K562 (cell line): Measurements from ENCODE around the gene CEACAM18. TPM values are rescaled to one million over a fixed set of nuclear protein-coding genes. Genes with fewer than 3 reads are reported as not detected.

Source experiments
- BRD4 ChIP-seq: fragments of 200-600 bp; sonication (generic); IDR thresholded peaks from 2 replicates; pipeline ENCODE4 v1.6.1; 2017; ENCODE audit warnings: inconsistent platforms
- CHAMP1 ChIP-seq: fragments of 450-650 bp; IDR thresholded peaks from 2 replicates; pipeline ENCODE4 v1.6.1; 2016; ENCODE audit warnings: mild to moderate bottlenecking
- DACH1 ChIP-seq: fragments of 450-650 bp; IDR thresholded peaks from 2 replicates; pipeline ENCODE4 v1.6.1; 2018; ENCODE audit not compliant: partially characterized antibody
- E2F3 ChIP-seq: fragments of 250-450 bp; sonication (Bioruptor Pico); IDR thresholded peaks from 2 replicates; pipeline ENCODE4 v1.4.0; 2020; ENCODE audit warnings: mild to moderate bottlenecking
- ELF2 ChIP-seq: fragments of 250-450 bp; sonication (Bioruptor Pico); IDR thresholded peaks from 2 replicates; pipeline ENCODE4 v1.5.0; 2021; ENCODE audit warnings: mild to moderate bottlenecking
- EP300 ChIP-seq: IDR thresholded peaks from 2 replicates; pipeline ENCODE4 v1.6.1; 2012; ENCODE audit warnings: low read length, improper control_type of control experiment
- EWSR1 ChIP-seq: fragments of 450-650 bp; IDR thresholded peaks from 2 replicates; pipeline ENCODE4 v1.6.1; 2018; ENCODE audit warnings: borderline replicate concordance, mild to moderate bottlenecking, low read depth, moderate library complexity; ENCODE audit not compliant: partially characterized antibody
- FOS ChIP-seq: IDR thresholded peaks from 3 replicates; pipeline ENCODE4 v1.6.1; 2011; ENCODE audit not compliant: insufficient read length; ENCODE audit errors: extremely low read depth
- L3MBTL2 ChIP-seq: fragments of 450-650 bp; IDR thresholded peaks from 2 replicates; pipeline ENCODE4 v1.6.1; 2016; ENCODE audit warnings: mild to moderate bottlenecking, moderate library complexity
- LARP7 ChIP-seq: fragments of 450-650 bp; IDR thresholded peaks from 2 replicates; pipeline ENCODE4 v1.6.1; 2016
- NFIX ChIP-seq: fragments of 250-450 bp; sonication (Bioruptor Pico); IDR thresholded peaks from 2 replicates; pipeline ENCODE4 v1.4.0; 2020; ENCODE audit warnings: low read depth, mild to moderate bottlenecking, moderate library complexity
- PCBP2 ChIP-seq: fragments of 200-400 bp; formaldehyde crosslinking; IDR thresholded peaks from 2 replicates; pipeline ENCODE4 v1.6.1; 2018; ENCODE audit warnings: low read length, low read depth, mild to moderate bottlenecking, moderate library complexity; ENCODE audit not compliant: poor library complexity, severe bottlenecking
- STAT5B ChIP-seq: fragments of 250-450 bp; sonication (Bioruptor Pico); IDR thresholded peaks from 2 replicates; pipeline ENCODE4 v1.8.0; 2021; ENCODE audit warnings: mild to moderate bottlenecking, inconsistent platforms
- TCF3 ChIP-seq: sonication (generic); formaldehyde crosslinking; IDR thresholded peaks from 2 replicates; pipeline ENCODE4 v1.4.0; 2020; ENCODE audit warnings: mild to moderate bottlenecking, missing genetic modification reagents
- ZKSCAN8 ChIP-seq: fragments of 200-800 bp; sonication (Bioruptor generic); IDR thresholded peaks from 2 replicates; pipeline ENCODE4 v1.6.1; 2016; ENCODE audit warnings: missing genetic modification characterization, missing compliant biosample characterization
- ZNF121 ChIP-seq: sonication (generic); formaldehyde crosslinking; conservative IDR thresholded peaks from 2 replicates; pipeline ENCODE4 v1.8.0; 2022; ENCODE audit warnings: missing genetic modification reagents
- ZNF668 ChIP-seq: fragments of 250-450 bp; sonication (Bioruptor Pico); IDR thresholded peaks from 2 replicates; pipeline ENCODE4 v1.8.0; 2022; ENCODE audit warnings: mild to moderate bottlenecking, inconsistent platforms
- ZNF76 ChIP-seq: fragments of 250-450 bp; sonication (Bioruptor Pico); IDR thresholded peaks from 2 replicates; pipeline ENCODE4 v1.4.0; 2020; ENCODE audit warnings: mild to moderate bottlenecking, moderate library complexity, borderline replicate concordance
- ZNF764 ChIP-seq: fragments of 250-450 bp; sonication (Bioruptor Pico); IDR thresholded peaks from 2 replicates; pipeline ENCODE4 v1.4.0; 2020; ENCODE audit warnings: low read depth, mild to moderate bottlenecking, moderate library complexity
- polyA plus RNA-seq, 8 experiments: library from polyadenylated mRNA; depleted of rRNA in 4 of 8; stranded (reverse) in 5 of 8; unstranded in 3 of 8; fragments of >200 nt; fragmentation: Nextera tagmentation in 2 of 8; fragmentation: Illumina TruSeq in 1 of 8; extraction: Ambion mirVana in 2 of 8; extraction: Trizol in 1 of 8; gene quantifications; 2 replicates each; pipeline versions ENCODE4 v1.2.1 to v1.2.3, GENCODE V29; 2011 to 2014; ENCODE audit warnings: inconsistent platforms in 1 of 8, missing spikeins in 1 of 8
- total RNA-seq, 7 experiments: library from RNA; depleted of rRNA in 6 of 7; stranded (reverse); fragments of >200 nt in 6 of 7; fragmentation: Illumina TruSeq in 2 of 7; extraction: Trizol in 2 of 7; gene quantifications; 2 replicates each; pipeline versions ENCODE4 v1.2.1 to v1.2.3, GENCODE V29; 2011 to 2021; ENCODE audit warnings: low replicate concordance in 1 of 7
- TF ChIP-seq, protein P1 (sequence below): fragments of 450-650 bp; formaldehyde crosslinking; IDR thresholded peaks from 2 replicates; pipeline ENCODE4 v1.4.0; 2020; ENCODE audit warnings: mild to moderate bottlenecking, moderate library complexity
- TF ChIP-seq, protein P2 (sequence below): sonication (generic); formaldehyde crosslinking; IDR thresholded peaks from 2 replicates; pipeline ENCODE4 v1.8.1; 2022; ENCODE audit warnings: missing genetic modification reagents
- TF ChIP-seq, protein P3 (sequence below): fragments of 450-650 bp; IDR thresholded peaks from 2 replicates; pipeline ENCODE4 v1.6.1; 2016; ENCODE audit warnings: antibody characterized with exemption

Gene CEACAM18
- total and polyA plus RNA-seq, 9 of the 15 experiments (the other 6 are each of a cell fraction or from before 2014, with no cell fraction given) = 0.08 to 0.24 (median 0.15) TPM; not detected in 3

GRCh38 chr19:51531349-51532315, 53.3 kb downstream of the CEACAM18 start, which contains the start of gene SIGLEC6 (continued):
- TF ChIP-seq CHAMP1 (no peak), ZKSCAN8 (CRISPR knock-in tag) (peak; percentile 83), DACH1 (no peak), ZNF668 (CRISPR knock-in tag) (no peak), E2F3 (CRISPR knock-in tag) (peak; percentile 42; the same call in 1 of the 2 replicates), EWSR1 (no peak), NFIX (CRISPR knock-in tag) (no peak), ZNF764 (no peak), TCF3 (CRISPR knock-in tag) (no peak), ZNF121 (CRISPR knock-in tag) (no peak), L3MBTL2 (peak; percentile 99), BRD4 (no peak), PCBP2 (no peak), LARP7 (no peak), ZNF76 (CRISPR knock-in tag) (0 out of 2 replicates have a peak, but pooled peaks have one; percentile 32), ELF2 (CRISPR knock-in tag) (peak; percentile 47; the same call in 1 of the 2 replicates), EP300 (peak; percentile 55; the same call in 1 of the 2 replicates), FOS (no peak), STAT5B (CRISPR knock-in tag) (no peak)
- TF ChIP-seq, protein P1, sequence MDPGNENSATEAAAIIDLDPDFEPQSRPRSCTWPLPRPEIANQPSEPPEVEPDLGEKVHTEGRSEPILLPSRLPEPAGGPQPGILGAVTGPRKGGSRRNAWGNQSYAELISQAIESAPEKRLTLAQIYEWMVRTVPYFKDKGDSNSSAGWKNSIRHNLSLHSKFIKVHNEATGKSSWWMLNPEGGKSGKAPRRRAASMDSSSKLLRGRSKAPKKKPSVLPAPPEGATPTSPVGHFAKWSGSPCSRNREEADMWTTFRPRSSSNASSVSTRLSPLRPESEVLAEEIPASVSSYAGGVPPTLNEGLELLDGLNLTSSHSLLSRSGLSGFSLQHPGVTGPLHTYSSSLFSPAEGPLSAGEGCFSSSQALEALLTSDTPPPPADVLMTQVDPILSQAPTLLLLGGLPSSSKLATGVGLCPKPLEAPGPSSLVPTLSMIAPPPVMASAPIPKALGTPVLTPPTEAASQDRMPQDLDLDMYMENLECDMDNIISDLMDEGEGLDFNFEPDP (CRISPR knock-in tag) = no peak
- TF ChIP-seq, protein P2, sequence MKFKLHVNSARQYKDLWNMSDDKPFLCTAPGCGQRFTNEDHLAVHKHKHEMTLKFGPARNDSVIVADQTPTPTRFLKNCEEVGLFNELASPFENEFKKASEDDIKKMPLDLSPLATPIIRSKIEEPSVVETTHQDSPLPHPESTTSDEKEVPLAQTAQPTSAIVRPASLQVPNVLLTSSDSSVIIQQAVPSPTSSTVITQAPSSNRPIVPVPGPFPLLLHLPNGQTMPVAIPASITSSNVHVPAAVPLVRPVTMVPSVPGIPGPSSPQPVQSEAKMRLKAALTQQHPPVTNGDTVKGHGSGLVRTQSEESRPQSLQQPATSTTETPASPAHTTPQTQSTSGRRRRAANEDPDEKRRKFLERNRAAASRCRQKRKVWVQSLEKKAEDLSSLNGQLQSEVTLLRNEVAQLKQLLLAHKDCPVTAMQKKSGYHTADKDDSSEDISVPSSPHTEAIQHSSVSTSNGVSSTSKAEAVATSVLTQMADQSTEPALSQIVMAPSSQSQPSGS (CRISPR knock-in tag) = no peak
- TF ChIP-seq, protein P3, sequence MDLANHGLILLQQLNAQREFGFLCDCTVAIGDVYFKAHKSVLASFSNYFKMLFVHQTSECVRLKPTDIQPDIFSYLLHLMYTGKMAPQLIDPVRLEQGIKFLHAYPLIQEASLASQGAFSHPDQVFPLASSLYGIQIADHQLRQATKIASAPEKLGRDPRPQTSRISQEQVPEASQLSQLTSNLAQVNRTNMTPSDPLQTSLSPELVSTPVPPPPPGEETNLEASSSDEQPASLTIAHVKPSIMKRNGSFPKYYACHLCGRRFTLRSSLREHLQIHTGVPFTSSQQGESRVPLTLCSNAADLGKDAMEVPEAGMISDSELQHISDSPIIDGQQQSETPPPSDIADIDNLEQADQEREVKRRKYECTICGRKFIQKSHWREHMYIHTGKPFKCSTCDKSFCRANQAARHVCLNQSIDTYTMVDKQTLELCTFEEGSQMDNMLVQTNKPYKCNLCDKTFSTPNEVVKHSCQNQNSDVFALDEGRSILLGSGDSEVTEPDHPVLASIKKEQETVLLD = no peak
